H1 (cell line): Measurements from ENCODE around the gene SERHL2. TPM values are rescaled to one million over a fixed set of nuclear protein-coding genes. Genes with fewer than 3 reads are reported as not detected.

Experiments
- ASH2L ChIP-seq: fragments of 200-600, 300-600 bp; sonication (generic); IDR thresholded peaks from one replicate; pipeline ENCODE4 v1.7.1; 2017; ENCODE audit warnings: low read length
- EZH2 ChIP-seq: fragments of 200-600 bp; sonication (generic); IDR thresholded peaks from 2 replicates; pipeline ENCODE4 v1.7.1; 2012; ENCODE audit warnings: low read depth, mild to moderate bottlenecking, moderate library complexity, low read length, inconsistent platforms; ENCODE audit not compliant: severe bottlenecking
- RAD21 ChIP-seq, 2 experiments: IDR thresholded peaks in 1 of 2; conservative IDR thresholded peaks in 1 of 2; 2 replicates each; pipeline ENCODE4 v1.6.1; 2011; ENCODE audit warnings: low read depth in 2 of 2, low read length in 2 of 2, improper control_type of control experiment in 1 of 2, inconsistent platforms in 1 of 2, mild to moderate bottlenecking in 1 of 2, moderate library complexity in 1 of 2
- polyA plus RNA-seq, 7 experiments: library from polyadenylated mRNA; depleted of rRNA in 3 of 7; stranded (reverse) in 5 of 7; unstranded in 2 of 7; fragments of >200 nt in 5 of 7; fragments of 200-250 nt in 2 of 7; gene quantifications; 1 replicate in 5 of 7; 2 replicates in 1 of 7; 4 replicates in 1 of 7; pipeline versions ENCODE4 v1.2.1 to v1.2.3, GENCODE V29; 2011 to 2013; ENCODE audit warnings: missing spikeins in 2 of 7, mixed read lengths in 2 of 7
- total RNA-seq: library from RNA; stranded (reverse); fragmentation: NEBNext Ultra II Directional; extraction: Animal tissue kit (Norgen Biotek cat#: 25700); gene quantifications from 2 replicates; pipeline ENCODE4 v1.2.1, GENCODE V29; 2021
- TF ChIP-seq, protein P1 (sequence below), 3 experiments: IDR thresholded peaks; 1 replicate in 2 of 3; 2 replicates in 1 of 3; pipeline versions ENCODE4 v1.5.1 to v1.6.1; 2011; ENCODE audit warnings: low read length in 3 of 3, mild to moderate bottlenecking in 3 of 3, inconsistent platforms in 2 of 3, low read depth in 1 of 3, moderate library complexity in 1 of 3; ENCODE audit not compliant: insufficient read depth in 1 of 3; ENCODE audit errors: control extremely low read depth in 1 of 3

Gene SERHL2
- total and polyA plus RNA-seq, 2 of the 8 experiments (the other 6 are each of a cell fraction or from before 2014, with no cell fraction given), result 0.91 TPM; not detected in 1

DNA sequence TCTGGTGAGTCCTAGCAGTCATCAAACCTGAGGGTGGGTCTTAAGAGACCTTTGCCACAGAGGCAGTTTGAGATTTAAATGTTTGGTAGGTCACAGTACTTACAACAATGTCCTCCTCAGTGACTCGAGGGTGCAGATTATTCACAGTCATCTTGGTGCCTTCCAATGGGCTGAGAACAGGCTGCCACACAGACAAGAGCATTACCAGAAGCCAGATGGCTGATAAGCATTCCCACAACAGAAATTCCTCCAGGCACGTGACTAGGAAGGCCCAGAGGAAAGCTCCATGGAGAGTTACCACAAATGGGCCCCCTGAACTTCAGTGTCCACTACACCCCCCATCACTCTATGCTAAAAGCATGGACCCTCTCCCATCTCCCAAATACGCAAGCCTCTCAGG lies 41.7 kb downstream of the SERHL2 start (continued):
- TF ChIP-seq, protein P1, sequence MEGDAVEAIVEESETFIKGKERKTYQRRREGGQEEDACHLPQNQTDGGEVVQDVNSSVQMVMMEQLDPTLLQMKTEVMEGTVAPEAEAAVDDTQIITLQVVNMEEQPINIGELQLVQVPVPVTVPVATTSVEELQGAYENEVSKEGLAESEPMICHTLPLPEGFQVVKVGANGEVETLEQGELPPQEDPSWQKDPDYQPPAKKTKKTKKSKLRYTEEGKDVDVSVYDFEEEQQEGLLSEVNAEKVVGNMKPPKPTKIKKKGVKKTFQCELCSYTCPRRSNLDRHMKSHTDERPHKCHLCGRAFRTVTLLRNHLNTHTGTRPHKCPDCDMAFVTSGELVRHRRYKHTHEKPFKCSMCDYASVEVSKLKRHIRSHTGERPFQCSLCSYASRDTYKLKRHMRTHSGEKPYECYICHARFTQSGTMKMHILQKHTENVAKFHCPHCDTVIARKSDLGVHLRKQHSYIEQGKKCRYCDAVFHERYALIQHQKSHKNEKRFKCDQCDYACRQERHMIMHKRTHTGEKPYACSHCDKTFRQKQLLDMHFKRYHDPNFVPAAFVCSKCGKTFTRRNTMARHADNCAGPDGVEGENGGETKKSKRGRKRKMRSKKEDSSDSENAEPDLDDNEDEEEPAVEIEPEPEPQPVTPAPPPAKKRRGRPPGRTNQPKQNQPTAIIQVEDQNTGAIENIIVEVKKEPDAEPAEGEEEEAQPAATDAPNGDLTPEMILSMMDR (IDR thresholded peaks at IDR 0.05; ENCODE audit: control extremely low read depth in 1 of 3, insufficient read depth in 1 of 3, low read depth in 1 of 3, low read length in 3 of 3), result no peak
- TF ChIP-seq ASH2L, result no peak
- no peak for TF ChIP-seq RAD21 (IDR thresholded peaks at IDR 0.05 in 1 of 2, conservative IDR thresholded peaks at IDR 0.05 in 1 of 2; ENCODE audit: low read depth in 2 of 2, low read length in 2 of 2)
- TF ChIP-seq EZH2, result no peak
